Nephron progenitor cell (in vitro differentiated cells): ENCODE data around the gene GAD2.
"Not testable (repeated sequence)": the region's sequence is repeated elsewhere in the genome, so short reads cannot be mapped to it uniquely, and the experiment has no call there.

Experiments
- DNase-seq: peaks from one replicate; pipeline ENCODE4 v3.0.0; 2021
- H3K27ac Mint-ChIP-seq: 2 replicates; pipeline ENCODE4 v1.8.0; 2021; ENCODE audit warnings: mild to moderate bottlenecking, moderate library complexity, mixed read lengths
- H3K27me3 Mint-ChIP-seq: 2 replicates; pipeline ENCODE4 v1.8.0; 2021; ENCODE audit warnings: mild to moderate bottlenecking, low read depth, mixed read lengths; ENCODE audit not compliant: poor library complexity
- H3K36me3 Mint-ChIP-seq: 2 replicates; pipeline ENCODE4 v1.8.0; 2021; ENCODE audit warnings: low read depth, mixed read lengths
- H3K4me1 Mint-ChIP-seq: 2 replicates; pipeline ENCODE4 v1.8.0; 2021; ENCODE audit warnings: mixed read lengths
- H3K4me3 Mint-ChIP-seq: 2 replicates; pipeline ENCODE4 v1.8.0; 2021; ENCODE audit warnings: mild to moderate bottlenecking, moderate library complexity, mixed read lengths
- H3K9me3 Mint-ChIP-seq: 2 replicates; pipeline ENCODE4 v1.8.0; 2021; ENCODE audit warnings: mild to moderate bottlenecking, moderate library complexity, mixed read lengths
- TF ChIP-seq, protein P1 (sequence below): fragments of 200-600 bp; sonication (generic); IDR thresholded peaks from 2 replicates; pipeline ENCODE4 v1.5.0; 2021; ENCODE audit warnings: antibody characterized with exemption

Gene GAD2

DNA sequence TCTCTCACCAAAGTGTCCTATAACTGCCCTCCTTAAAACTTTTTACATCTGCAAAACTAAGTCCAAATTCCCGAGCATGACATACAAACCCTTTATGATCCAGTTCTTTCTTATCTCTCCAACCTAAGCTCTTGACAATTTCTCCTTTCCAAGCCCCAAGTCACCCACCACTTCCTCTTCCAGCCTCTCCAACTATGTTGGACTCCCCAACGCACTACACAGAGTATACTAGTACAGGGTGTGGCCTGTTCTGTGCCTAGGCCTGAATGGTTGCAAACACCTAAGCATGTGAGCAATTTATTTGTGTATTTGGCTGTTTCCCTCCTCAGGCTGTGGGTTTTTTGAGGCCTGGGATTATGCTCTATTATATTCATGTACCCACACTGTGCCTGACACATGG lies 120.4 kb downstream of the GAD2 start:
- Mint-ChIP-seq H3K36me3 (peaks cover 7% of the 10 kb centered on the region), H3K9me3 (peaks cover 30% of the 10 kb centered on the region), H3K27ac (no peak overlapping the region), H3K27me3 (peaks cover 25% of the 10 kb centered on the region), H3K4me1 (no peaks in the 10 kb centered on the region), H3K4me3 (no peak overlapping the region)
- TF ChIP-seq, protein P1, sequence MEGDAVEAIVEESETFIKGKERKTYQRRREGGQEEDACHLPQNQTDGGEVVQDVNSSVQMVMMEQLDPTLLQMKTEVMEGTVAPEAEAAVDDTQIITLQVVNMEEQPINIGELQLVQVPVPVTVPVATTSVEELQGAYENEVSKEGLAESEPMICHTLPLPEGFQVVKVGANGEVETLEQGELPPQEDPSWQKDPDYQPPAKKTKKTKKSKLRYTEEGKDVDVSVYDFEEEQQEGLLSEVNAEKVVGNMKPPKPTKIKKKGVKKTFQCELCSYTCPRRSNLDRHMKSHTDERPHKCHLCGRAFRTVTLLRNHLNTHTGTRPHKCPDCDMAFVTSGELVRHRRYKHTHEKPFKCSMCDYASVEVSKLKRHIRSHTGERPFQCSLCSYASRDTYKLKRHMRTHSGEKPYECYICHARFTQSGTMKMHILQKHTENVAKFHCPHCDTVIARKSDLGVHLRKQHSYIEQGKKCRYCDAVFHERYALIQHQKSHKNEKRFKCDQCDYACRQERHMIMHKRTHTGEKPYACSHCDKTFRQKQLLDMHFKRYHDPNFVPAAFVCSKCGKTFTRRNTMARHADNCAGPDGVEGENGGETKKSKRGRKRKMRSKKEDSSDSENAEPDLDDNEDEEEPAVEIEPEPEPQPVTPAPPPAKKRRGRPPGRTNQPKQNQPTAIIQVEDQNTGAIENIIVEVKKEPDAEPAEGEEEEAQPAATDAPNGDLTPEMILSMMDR, result no peak
- no peak for DNase-seq

GRCh38 chr10:26341701-26342100 lies 125.1 kb downstream of the GAD2 start:
- Mint-ChIP-seq H3K4me3 (no peak overlapping the region), H3K27me3 (peaks cover 27% of the 10 kb centered on the region), H3K36me3 (no peaks in the 10 kb centered on the region), H3K9me3 (no peaks in the 10 kb centered on the region), H3K27ac (no peak overlapping the region), H3K4me1 (no peaks in the 10 kb centered on the region)
- TF ChIP-seq, protein P1, result no peak
- no peak for DNase-seq

GRCh38 chr10:26348821-26349417 lies 132.3 kb downstream of the GAD2 start:
- DNase-seq, H3K27me3 Mint-ChIP-seq, H3K4me3 Mint-ChIP-seq, H3K4me1 Mint-ChIP-seq, H3K36me3 Mint-ChIP-seq, H3K27ac Mint-ChIP-seq, H3K9me3 Mint-ChIP-seq: not testable (repeated sequence)
